SK-N-SH (cell line): ENCODE data around the gene APPL2. TPM values are rescaled to one million over a fixed set of nuclear protein-coding genes. Genes with fewer than 3 reads are reported as not detected.

Experiments
- CTCF ChIA-PET: fragments of 300-600, 350-600 bp; formaldehyde crosslinking; extraction: SDS; loops from one replicate; lab custom pipeline; 2021; lab: Yijun Ruan, JAX
- POLR2A ChIA-PET: fragments of 350-600 bp; sonication (Branson Sonifier 250); formaldehyde crosslinking; extraction: SDS; loops from one replicate; lab custom pipeline; 2020; ENCODE audit warnings: antibody characterized with exemption, inconsistent platforms; lab: Yijun Ruan, JAX
- DNase-seq: peaks from one replicate; pipeline ENCODE4 v3.0.0; 2012
- H2AFZ ChIP-seq: fragments of 200-600 bp; sonication (generic); 2 replicates; pipeline ENCODE4 v1.8.1; 2016; ENCODE audit warnings: antibody characterized with exemption, mild to moderate bottlenecking, low read depth
- H3F3A ChIP-seq: fragments of 200-600 bp; sonication (generic); replicated peaks from 2 replicates; pipeline ENCODE3; 2016; ENCODE audit warnings: antibody characterized with exemption, mild to moderate bottlenecking; ENCODE audit not compliant: insufficient read depth
- H3K27ac ChIP-seq, 2 experiments: fragments of 200-500 bp in 1 of 2; fragments of 200-600 bp in 1 of 2; sonication (Bioruptor generic) in 1 of 2; sonication (generic), shearing (Covaris generic) in 1 of 2; 2 replicates each; pipeline versions ENCODE4 v1.5.1 to v1.6.1; 2014 to 2016; ENCODE audit warnings: low read depth in 2 of 2, inconsistent platforms in 1 of 2, low read length in 1 of 2, mild to moderate bottlenecking in 1 of 2, mixed read lengths in 1 of 2
- H3K27me3 ChIP-seq: fragments of 200-600 bp; sonication (generic), shearing (Covaris generic); 2 replicates; pipeline ENCODE4 v1.6.1; 2016; ENCODE audit warnings: mixed run types; ENCODE audit not compliant: insufficient read depth
- H3K36me3 ChIP-seq, 2 experiments: fragments of 200-500 bp in 1 of 2; fragments of 200-600 bp in 1 of 2; sonication (Bioruptor generic) in 1 of 2; sonication (generic) in 1 of 2; replicated peaks in 1 of 2; 2 replicates each; pipeline versions ENCODE3 to v1.5.1; 2014 to 2016; ENCODE audit warnings: low read length in 1 of 2, mild to moderate bottlenecking in 1 of 2; ENCODE audit not compliant: insufficient read depth in 2 of 2, control insufficient read depth in 1 of 2
- H3K4me1 ChIP-seq, 2 experiments: fragments of 200-500 bp in 1 of 2; fragments of 200-600 bp in 1 of 2; sonication (Bioruptor generic) in 1 of 2; sonication (generic), shearing (Covaris generic) in 1 of 2; 2 replicates each; pipeline versions ENCODE4 v1.5.1 to v1.6.1; 2014 to 2016; ENCODE audit warnings: low read depth in 1 of 2, low read length in 1 of 2, mixed run types in 1 of 2; ENCODE audit not compliant: insufficient read depth in 2 of 2, control insufficient read depth in 1 of 2
- H3K4me2 ChIP-seq: fragments of 200-600 bp; sonication (generic), shearing (Covaris generic); 2 replicates; pipeline ENCODE4 v1.6.1; 2017; ENCODE audit warnings: mixed run types
- H3K4me3 ChIP-seq, 2 experiments: fragments of 200-500 bp in 1 of 2; fragments of 200-600 bp in 1 of 2; sonication (Bioruptor generic) in 1 of 2; sonication (generic), shearing (Covaris generic) in 1 of 2; 2 replicates each; pipeline versions ENCODE4 v1.5.1 to v1.8.1; 2014 to 2016; ENCODE audit warnings: low read depth in 2 of 2, inconsistent platforms in 1 of 2, low read length in 1 of 2, mild to moderate bottlenecking in 1 of 2, mixed read lengths in 1 of 2, moderate library complexity in 1 of 2
- H3K79me2 ChIP-seq: fragments of 200-600 bp; sonication (generic); 2 replicates; pipeline ENCODE4 v1.8.1; 2017; ENCODE audit warnings: mild to moderate bottlenecking; ENCODE audit not compliant: insufficient read depth
- H3K9ac ChIP-seq: fragments of 200-600 bp; sonication (generic); 2 replicates; pipeline ENCODE4 v1.6.1; 2017; ENCODE audit warnings: mixed run types
- H3K9me2 ChIP-seq: fragments of 200-600 bp; sonication (generic); 2 replicates; pipeline ENCODE4 v1.6.1; 2017; ENCODE audit warnings: mixed run types
- H3K9me3 ChIP-seq: fragments of 200-600 bp; sonication (generic); 2 replicates; pipeline ENCODE4 v1.6.1; 2017; ENCODE audit warnings: mixed run types, mild to moderate bottlenecking, moderate library complexity
- H4K20me1 ChIP-seq: fragments of 200-600 bp; sonication (generic); 2 replicates; pipeline ENCODE4 v1.6.1; 2017; ENCODE audit warnings: mild to moderate bottlenecking, mixed run types; ENCODE audit not compliant: insufficient read depth
- CHD2 ChIP-seq: fragments of 150-350 bp; IDR thresholded peaks from 2 replicates; pipeline ENCODE4 v1.6.1; 2018; ENCODE audit warnings: low read length; ENCODE audit not compliant: partially characterized antibody
- EP300 ChIP-seq, 2 experiments: IDR thresholded peaks; 2 replicates each; pipeline versions ENCODE4 v1.4.0 to v1.6.1; 2012; ENCODE audit warnings: borderline replicate concordance in 1 of 2, low read depth in 1 of 2, low read length in 1 of 2
- EZH2phosphoT487 ChIP-seq: fragments of 200-600 bp; sonication (generic); IDR thresholded peaks from 2 replicates; pipeline ENCODE4 v1.6.1; 2017; ENCODE audit warnings: low read depth, mixed run types, mild to moderate bottlenecking, antibody characterized with exemption, moderate library complexity, borderline replicate concordance
- GABPA ChIP-seq: IDR thresholded peaks from 2 replicates; pipeline ENCODE4 v1.4.0; 2012; ENCODE audit warnings: low read depth, mild to moderate bottlenecking
- JUND ChIP-seq: IDR thresholded peaks from 2 replicates; pipeline ENCODE4 v1.4.0; 2012
- MEF2A ChIP-seq: IDR thresholded peaks from 2 replicates; pipeline ENCODE4 v1.4.0; 2012; ENCODE audit warnings: low read depth, borderline replicate concordance
- NFIC ChIP-seq: IDR thresholded peaks from 2 replicates; pipeline ENCODE4 v1.4.0; 2012; ENCODE audit warnings: borderline replicate concordance
- POLR2AphosphoS5 ChIP-seq: IDR thresholded peaks from 2 replicates; pipeline ENCODE4 v1.6.1; 2012; ENCODE audit warnings: low read depth, low read length
- RFX5 ChIP-seq: IDR thresholded peaks from 2 replicates; pipeline ENCODE4 v1.6.1; 2012; ENCODE audit warnings: mild to moderate bottlenecking, improper control_type of control experiment, low read length
- RXRA ChIP-seq: IDR thresholded peaks from 2 replicates; pipeline ENCODE4 v1.4.0; 2012; ENCODE audit warnings: low read depth, mild to moderate bottlenecking, borderline replicate concordance
- SMC3 ChIP-seq: IDR thresholded peaks from 2 replicates; pipeline ENCODE4 v1.6.1; 2012; ENCODE audit warnings: low read depth, low read length, improper control_type of control experiment
- TAF1 ChIP-seq: IDR thresholded peaks from 2 replicates; pipeline ENCODE4 v1.6.1; 2012; ENCODE audit warnings: low read depth, mild to moderate bottlenecking, low read length, moderate library complexity, borderline replicate concordance
- TCF12 ChIP-seq: IDR thresholded peaks from 2 replicates; pipeline ENCODE4 v1.4.0; 2012
- WGBS: methylation state at CpG from one replicate; pipeline ENCODE4 v1.1.6; 2017; ENCODE audit warnings: low lambda C conversion rate; 5-methylcytosine and 5-hydroxymethylcytosine counted together
- polyA plus RNA-seq, 3 experiments: library from polyadenylated mRNA; depleted of rRNA; stranded (reverse); fragments of >200 nt; gene quantifications; 2 replicates each; pipeline ENCODE4 v1.2.3, GENCODE V29; 2012
- TF ChIP-seq, protein P1 (sequence below): fragments of 150-350 bp; IDR thresholded peaks from 2 replicates; pipeline ENCODE4 v1.6.1; 2017; ENCODE audit warnings: antibody characterized with exemption, low read length, low read depth, borderline replicate concordance
- TF ChIP-seq, protein P2 (sequence below): IDR thresholded peaks from 2 replicates; pipeline ENCODE4 v1.4.0; 2012; ENCODE audit warnings: low read depth, borderline replicate concordance
- TF ChIP-seq, protein P3 (sequence below): IDR thresholded peaks from 2 replicates; pipeline ENCODE4 v1.4.0; 2012; ENCODE audit warnings: low read depth

Gene APPL2
- polyA plus RNA-seq, 1 of the 3 experiments (the other 2 are of a cell fraction) = 59.2 TPM

DNA sequence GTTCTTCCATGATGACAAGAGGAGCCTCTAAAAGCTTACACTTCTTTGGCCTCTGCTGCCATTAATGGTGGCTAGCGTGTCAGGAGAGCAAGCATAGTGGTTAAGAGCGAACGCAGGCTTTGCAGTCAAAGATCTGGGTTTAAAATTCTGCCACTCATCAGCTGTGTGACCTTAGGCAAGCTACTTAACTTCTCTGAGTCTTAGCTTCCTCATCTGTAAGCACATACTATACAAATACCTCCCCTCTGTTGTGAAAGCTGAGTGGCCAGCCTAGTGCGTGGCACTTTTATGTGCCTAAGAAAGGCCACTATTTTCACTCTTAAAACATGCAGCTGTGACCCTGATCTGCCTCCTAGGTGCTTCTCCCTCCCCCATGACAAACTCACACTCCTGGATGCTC lies 11.6 kb downstream of the APPL2 start:
- Histone ChIP-seq H3K27me3 (no peaks in the 10 kb centered on the region), H3K79me2 (peaks cover 94% of the 10 kb centered on the region), H3K4me1 (peaks cover 20 to 31% of the 10 kb centered on the region in 2 experiments), H3K4me3 (no peak overlapping the region), H3K4me2 (no peak overlapping the region), H3K9me2 (no peaks in the 10 kb centered on the region), H3K9me3 (no peaks in the 10 kb centered on the region), H3K9ac (no peak overlapping the region), H2AFZ (no peak overlapping the region), H4K20me1 (peaks cover 14% of the 10 kb centered on the region), H3K36me3 (peaks cover 65 to 83% of the 10 kb centered on the region in 2 experiments), H3F3A (peaks cover 40% of the 10 kb centered on the region), H3K27ac (no peak overlapping the region; a peak in 1 of 4 replicates)
- TF ChIP-seq JUND = no peak
- TF ChIP-seq EZH2phosphoT487 = no peak
- TF ChIP-seq POLR2AphosphoS5 = no peak
- TF ChIP-seq TAF1 = no peak
- no peak for TF ChIP-seq CHD2
- 97% methylated on average over 4 of the region's 4 CpGs for WGBS
- POLR2A ChIA-PET = interaction anchor here (4.8 kb wide), 1 partner anchor 11 kb away, joined by 28 read pairs; the partner anchor contains the start of gene APPL2
- CTCF ChIA-PET = interaction anchor here (1.2 kb wide), 1 partner anchor 13 kb away, joined by 4 read pairs; no protein-coding TSS in a partner anchor
- no peak for DNase-seq

DNA sequence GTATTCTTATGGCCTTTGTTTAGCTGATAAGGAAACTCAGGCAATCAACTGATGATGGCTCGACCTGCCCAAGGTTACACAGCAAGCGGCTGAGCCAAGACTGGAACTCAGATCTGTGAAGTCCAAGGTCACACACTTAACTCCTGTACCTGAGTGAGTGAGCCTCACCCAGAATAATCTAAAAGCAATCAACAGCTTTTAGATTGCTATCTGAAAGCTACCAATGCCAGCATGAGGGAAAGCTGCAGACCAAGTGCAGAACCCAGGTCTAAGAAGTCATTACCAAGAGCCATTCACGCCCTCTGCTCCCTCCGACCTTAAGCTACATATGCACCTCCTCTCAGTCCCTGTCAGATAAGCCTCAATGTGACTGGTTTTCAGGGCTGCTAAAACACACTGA lies 12.1 kb downstream of the APPL2 start:
- no peak for DNase-seq
- ChIA-PET CTCF (interaction anchor here (1.2 kb wide), 1 partner anchor 13 kb away, joined by 4 read pairs; no protein-coding TSS in a partner anchor), POLR2A (interaction anchor here (4.8 kb wide), 1 partner anchor 12 kb away, joined by 28 read pairs; the partner anchor contains the start of gene APPL2)
- no peak overlapping the region for H3K9ac ChIP-seq
- H3K9me3 ChIP-seq = no peaks in the 10 kb centered on the region
- 95% methylated on average over 4 of the region's 4 CpGs for WGBS
- peaks cover 94% of the 10 kb centered on the region for H3K79me2 ChIP-seq
- H3K9me2 ChIP-seq = no peaks in the 10 kb centered on the region
- peaks cover 35% of the 10 kb centered on the region for H3F3A ChIP-seq
- H3K4me1 ChIP-seq = peaks cover 20 to 25% of the 10 kb centered on the region in 2 experiments
- no peak overlapping the region for H3K27ac ChIP-seq
- H3K27me3 ChIP-seq = no peaks in the 10 kb centered on the region
- H3K4me2 ChIP-seq = no peak overlapping the region
- H4K20me1 ChIP-seq = peaks cover 19% of the 10 kb centered on the region
- H2AFZ ChIP-seq = no peak overlapping the region
- no peak overlapping the region for H3K4me3 ChIP-seq
- TF ChIP-seq POLR2AphosphoS5 (no peak), NFIC (no peak), RFX5 (no peak), RXRA (no peak), TAF1 (no peak), EZH2phosphoT487 (no peak), GABPA (no peak), MEF2A (no peak), EP300 (IDR thresholded peaks at IDR 0.05; ENCODE audit: borderline replicate concordance in 1 of 2, low read depth in 1 of 2, low read length in 1 of 2) (no peak), SMC3 (no peak), TCF12 (no peak)
- TF ChIP-seq, protein P1, sequence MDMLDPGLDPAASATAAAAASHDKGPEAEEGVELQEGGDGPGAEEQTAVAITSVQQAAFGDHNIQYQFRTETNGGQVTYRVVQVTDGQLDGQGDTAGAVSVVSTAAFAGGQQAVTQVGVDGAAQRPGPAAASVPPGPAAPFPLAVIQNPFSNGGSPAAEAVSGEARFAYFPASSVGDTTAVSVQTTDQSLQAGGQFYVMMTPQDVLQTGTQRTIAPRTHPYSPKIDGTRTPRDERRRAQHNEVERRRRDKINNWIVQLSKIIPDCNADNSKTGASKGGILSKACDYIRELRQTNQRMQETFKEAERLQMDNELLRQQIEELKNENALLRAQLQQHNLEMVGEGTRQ = no peak
- TF ChIP-seq, protein P2, sequence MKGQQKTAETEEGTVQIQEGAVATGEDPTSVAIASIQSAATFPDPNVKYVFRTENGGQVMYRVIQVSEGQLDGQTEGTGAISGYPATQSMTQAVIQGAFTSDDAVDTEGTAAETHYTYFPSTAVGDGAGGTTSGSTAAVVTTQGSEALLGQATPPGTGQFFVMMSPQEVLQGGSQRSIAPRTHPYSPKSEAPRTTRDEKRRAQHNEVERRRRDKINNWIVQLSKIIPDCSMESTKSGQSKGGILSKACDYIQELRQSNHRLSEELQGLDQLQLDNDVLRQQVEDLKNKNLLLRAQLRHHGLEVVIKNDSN = no peak
- TF ChIP-seq, protein P3, sequence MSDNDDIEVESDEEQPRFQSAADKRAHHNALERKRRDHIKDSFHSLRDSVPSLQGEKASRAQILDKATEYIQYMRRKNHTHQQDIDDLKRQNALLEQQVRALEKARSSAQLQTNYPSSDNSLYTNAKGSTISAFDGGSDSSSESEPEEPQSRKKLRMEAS = no peak
- peaks cover 68 to 83% of the 10 kb centered on the region in 2 experiments for H3K36me3 ChIP-seq
